HepG2 (cell line): Measurements from ENCODE around the gene NID1. TPM values are rescaled to one million over a fixed set of nuclear protein-coding genes. Genes with fewer than 3 reads are reported as not detected.

Experiments used
- ATAC-seq: fragments of 200-7000 bp; cut with Tn5 transposase; 3 replicates; pipeline ENCODE4 v1.9.1; 2020; ENCODE audit warnings: mild to moderate bottlenecking, moderate library complexity
- BruUV-seq: library from RNA; stranded (reverse); fragments of 400-500 nt; replicated peaks from 2 replicates; lab custom pipeline; 2021; lab: Mats Ljungman, UMichigan
- CTCF ChIA-PET: fragments of 300-600 bp; formaldehyde crosslinking; extraction: SDS; loops from one replicate; lab custom pipeline; 2021; ENCODE audit warnings: low total read pairs, inconsistent platforms, low intra/inter-chr PET ratio; lab: Yijun Ruan, JAX
- POLR2A ChIA-PET: fragments of 350-600 bp; sonication (Branson Sonifier 250); formaldehyde crosslinking; loops from one replicate; lab custom pipeline; 2020; ENCODE audit warnings: antibody characterized with exemption, inconsistent platforms; lab: Yijun Ruan, JAX
- DNase-seq: peaks from one replicate; pipeline ENCODE4 v3.0.0-alpha.2; 2015; ENCODE audit warnings: low spot score
- FAIRE-seq: peaks from 3 replicates; lab custom pipeline; 2011; peaks lifted over from hg19 to GRCh38; lab: Jason Lieb, UNC
- H2AFZ ChIP-seq: one replicate; pipeline ENCODE4 v1.6.1; 2011; ENCODE audit warnings: low read length, inconsistent platforms
- H3K27ac ChIP-seq: fragments of 300-600 bp; 3 replicates; pipeline ENCODE4 v1.8.0; 2011; ENCODE audit warnings: mixed run types, mild to moderate bottlenecking, mixed read lengths, low read length, inconsistent platforms; ENCODE audit not compliant: insufficient read depth; ENCODE audit errors: extremely low read length
- H3K27me3 ChIP-seq, 2 experiments: fragments of 200-600 bp in 1 of 2; 2 replicates in 1 of 2; 3 replicates in 1 of 2; pipeline versions ENCODE4 v1.6.0 to v1.8.0; 2011; ENCODE audit warnings: low read length in 2 of 2, mild to moderate bottlenecking in 2 of 2, moderate library complexity in 2 of 2, inconsistent platforms in 1 of 2; ENCODE audit not compliant: insufficient read depth in 2 of 2, control insufficient read depth in 1 of 2
- H3K36me3 ChIP-seq, 2 experiments: fragments of 200-600 bp in 1 of 2; replicated peaks in 1 of 2; 2 replicates in 1 of 2; 3 replicates in 1 of 2; pipeline versions ENCODE4 v1.5.1 to v1.8.0; 2011; ENCODE audit warnings: low read length in 2 of 2, inconsistent platforms in 1 of 2; ENCODE audit not compliant: insufficient read depth in 2 of 2, control insufficient read depth in 1 of 2
- H3K4me1 ChIP-seq: 2 replicates; pipeline ENCODE4 v1.5.1; 2012; ENCODE audit warnings: low read length, inconsistent platforms; ENCODE audit not compliant: insufficient read depth
- H3K4me2 ChIP-seq: 2 replicates; pipeline ENCODE4 v1.6.0; 2011; ENCODE audit warnings: low read depth, low read length, inconsistent platforms
- H3K4me3 ChIP-seq, 3 experiments: fragments of 200-600 bp in 1 of 3; sonication (generic), shearing (Covaris generic) in 1 of 3; replicated peaks in 1 of 3; 2 replicates each; pipeline ENCODE4 v1.5.1; 2011 to 2016; ENCODE audit warnings: low read length in 3 of 3, inconsistent platforms in 2 of 3, low read depth in 2 of 3, mild to moderate bottlenecking in 2 of 3, control low read depth in 1 of 3, mixed read lengths in 1 of 3; ENCODE audit not compliant: insufficient read depth in 1 of 3
- H3K79me2 ChIP-seq: one replicate; pipeline ENCODE4 v1.6.1; 2011; ENCODE audit warnings: low read length, inconsistent platforms; ENCODE audit not compliant: insufficient read depth
- H3K9ac ChIP-seq: 2 replicates; pipeline ENCODE4 v1.6.0; 2011; ENCODE audit warnings: mild to moderate bottlenecking, low read depth, low read length, inconsistent platforms; ENCODE audit not compliant: insufficient read depth
- H3K9me3 ChIP-seq: 2 replicates; pipeline ENCODE4 v1.5.1; 2012; ENCODE audit warnings: mild to moderate bottlenecking, low read length
- H4K20me1 ChIP-seq: 2 replicates; pipeline ENCODE4 v1.6.0; 2011; ENCODE audit warnings: inconsistent platforms, mild to moderate bottlenecking, low read length, moderate library complexity; ENCODE audit not compliant: insufficient read depth
- EP300 ChIP-seq, 3 experiments: sonication (generic) in 1 of 3; formaldehyde crosslinking in 1 of 3; IDR thresholded peaks; 2 replicates each; pipeline versions ENCODE4 v1.5.1 to v1.6.1; 2011 to 2020; ENCODE audit warnings: low read depth in 2 of 3, low read length in 2 of 3, borderline replicate concordance in 1 of 3, improper control_type of control experiment in 1 of 3, mild to moderate bottlenecking in 1 of 3, missing genetic modification reagents in 1 of 3, moderate library complexity in 1 of 3
- NCOR1 ChIP-seq: fragments of 200-600 bp; sonication (generic); IDR thresholded peaks from 2 replicates; pipeline ENCODE4 v1.7.0; 2017; ENCODE audit warnings: antibody characterized with exemption, low read length, borderline replicate concordance
- SIX1 ChIP-seq: sonication (generic); formaldehyde crosslinking; IDR thresholded peaks from 2 replicates; pipeline ENCODE4 v1.4.0; 2020; ENCODE audit warnings: missing genetic modification reagents, borderline replicate concordance
- ZNF431 ChIP-seq: sonication (generic); formaldehyde crosslinking; IDR thresholded peaks from 2 replicates; pipeline ENCODE4 v1.9.0; 2022; ENCODE audit warnings: missing genetic modification reagents, low read depth, mild to moderate bottlenecking, borderline replicate concordance
- ZNF460 ChIP-seq: sonication (generic); formaldehyde crosslinking; IDR thresholded peaks from 2 replicates; pipeline ENCODE4 v1.5.1; 2020; ENCODE audit warnings: missing genetic modification reagents, mild to moderate bottlenecking, borderline replicate concordance
- WGBS: methylation state at CpG from one replicate; pipeline ENCODE4 v1.1.6; 2017; ENCODE audit warnings: low lambda C conversion rate; 5-methylcytosine and 5-hydroxymethylcytosine counted together
- in situ Hi-C: cut with HindIII; loops from 2 replicates; pipeline ENCODE4 v1.10.0; 2017; ENCODE audit warnings: low pct_unique_long_range_greater_than_20kb; ENCODE audit not compliant: extremely low pct_ligation_motif_present
- intact Hi-C: fragments of 100-400 bp; cut with micrococcal nuclease; formaldehyde crosslinking; loops from one replicate; pipeline ENCODE4 v1.10.0; 2022; ENCODE audit not compliant: unreplicated experiment
- polyA plus RNA-seq, 8 experiments: library from polyadenylated mRNA; depleted of rRNA in 3 of 8; stranded (reverse) in 7 of 8; unstranded in 1 of 8; fragments of >200 nt; fragmentation: Illumina TruSeq in 4 of 8; extraction: Trizol in 4 of 8; gene quantifications; 2 replicates each; pipeline versions ENCODE4 v1.2.1 to v1.2.3, GENCODE V29; 2011 to 2016; ENCODE audit warnings: low read depth in 4 of 8, missing spikeins in 1 of 8, mixed read lengths in 1 of 8; ENCODE audit not compliant: insufficient read depth in 1 of 8
- total RNA-seq, 5 experiments: library from RNA; depleted of rRNA; stranded (reverse); fragments of >200 nt; fragmentation: Illumina TruSeq; extraction: Trizol; gene quantifications; 2 replicates each; pipeline ENCODE4 v1.2.3, GENCODE V29; 2016; ENCODE audit warnings: low read depth in 1 of 5
- TF ChIP-seq, protein P1 (sequence below): sonication (generic); formaldehyde crosslinking; IDR thresholded peaks from 2 replicates; pipeline ENCODE4 v1.5.1; 2020; ENCODE audit warnings: mild to moderate bottlenecking, missing genetic modification reagents, borderline replicate concordance
- TF ChIP-seq, protein P2 (sequence below): sonication (generic); formaldehyde crosslinking; IDR thresholded peaks from 2 replicates; pipeline ENCODE4 v1.5.1; 2020; ENCODE audit warnings: mild to moderate bottlenecking, missing genetic modification reagents, borderline replicate concordance

The NID1 gene
- total and polyA plus RNA-seq, 2 of the 13 experiments (the other 11 are each of a cell fraction or from before 2014, with no cell fraction given), result 50.2 to 56.1 TPM

DNA sequence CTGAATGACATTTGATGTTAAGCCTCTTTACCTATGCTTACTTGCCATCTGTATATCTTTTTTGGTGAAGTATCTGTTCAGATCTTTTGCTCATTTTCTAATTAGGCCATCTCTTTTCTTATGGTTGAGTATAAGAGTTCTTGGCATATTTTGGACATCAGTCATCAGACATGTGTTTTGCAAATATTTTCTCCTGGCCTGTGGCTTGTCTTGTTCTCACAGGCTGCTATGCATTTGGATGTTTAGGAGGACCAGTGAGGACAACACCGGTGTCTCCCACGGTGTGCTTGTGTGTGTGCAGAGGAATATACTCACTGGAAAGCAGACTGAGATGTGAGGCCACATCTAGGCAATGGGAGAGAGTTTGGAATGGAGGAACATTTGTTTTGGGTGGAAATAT, 111.1 kb downstream of the NID1 start (continued):
- TF ChIP-seq, protein P1, sequence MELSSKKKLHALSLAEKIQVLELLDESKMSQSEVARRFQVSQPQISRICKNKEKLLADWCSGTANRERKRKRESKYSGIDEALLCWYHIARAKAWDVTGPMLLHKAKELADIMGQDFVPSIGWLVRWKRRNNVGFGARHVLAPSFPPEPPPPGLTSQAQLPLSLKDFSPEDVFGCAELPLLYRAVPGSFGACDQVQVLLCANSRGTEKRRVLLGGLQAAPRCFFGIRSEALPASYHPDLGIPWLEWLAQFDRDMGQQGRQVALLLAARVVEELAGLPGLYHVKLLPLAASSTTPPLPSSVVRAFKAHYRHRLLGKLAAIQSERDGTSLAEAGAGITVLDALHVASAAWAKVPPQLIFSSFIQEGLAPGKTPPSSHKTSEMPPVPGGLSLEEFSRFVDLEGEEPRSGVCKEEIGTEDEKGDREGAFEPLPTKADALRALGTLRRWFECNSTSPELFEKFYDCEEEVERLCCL (CRISPR knock-in tag), result no peak
- TF ChIP-seq ZNF431 (CRISPR knock-in tag) (no peak), NCOR1 (no peak)
- TF ChIP-seq, protein P2, sequence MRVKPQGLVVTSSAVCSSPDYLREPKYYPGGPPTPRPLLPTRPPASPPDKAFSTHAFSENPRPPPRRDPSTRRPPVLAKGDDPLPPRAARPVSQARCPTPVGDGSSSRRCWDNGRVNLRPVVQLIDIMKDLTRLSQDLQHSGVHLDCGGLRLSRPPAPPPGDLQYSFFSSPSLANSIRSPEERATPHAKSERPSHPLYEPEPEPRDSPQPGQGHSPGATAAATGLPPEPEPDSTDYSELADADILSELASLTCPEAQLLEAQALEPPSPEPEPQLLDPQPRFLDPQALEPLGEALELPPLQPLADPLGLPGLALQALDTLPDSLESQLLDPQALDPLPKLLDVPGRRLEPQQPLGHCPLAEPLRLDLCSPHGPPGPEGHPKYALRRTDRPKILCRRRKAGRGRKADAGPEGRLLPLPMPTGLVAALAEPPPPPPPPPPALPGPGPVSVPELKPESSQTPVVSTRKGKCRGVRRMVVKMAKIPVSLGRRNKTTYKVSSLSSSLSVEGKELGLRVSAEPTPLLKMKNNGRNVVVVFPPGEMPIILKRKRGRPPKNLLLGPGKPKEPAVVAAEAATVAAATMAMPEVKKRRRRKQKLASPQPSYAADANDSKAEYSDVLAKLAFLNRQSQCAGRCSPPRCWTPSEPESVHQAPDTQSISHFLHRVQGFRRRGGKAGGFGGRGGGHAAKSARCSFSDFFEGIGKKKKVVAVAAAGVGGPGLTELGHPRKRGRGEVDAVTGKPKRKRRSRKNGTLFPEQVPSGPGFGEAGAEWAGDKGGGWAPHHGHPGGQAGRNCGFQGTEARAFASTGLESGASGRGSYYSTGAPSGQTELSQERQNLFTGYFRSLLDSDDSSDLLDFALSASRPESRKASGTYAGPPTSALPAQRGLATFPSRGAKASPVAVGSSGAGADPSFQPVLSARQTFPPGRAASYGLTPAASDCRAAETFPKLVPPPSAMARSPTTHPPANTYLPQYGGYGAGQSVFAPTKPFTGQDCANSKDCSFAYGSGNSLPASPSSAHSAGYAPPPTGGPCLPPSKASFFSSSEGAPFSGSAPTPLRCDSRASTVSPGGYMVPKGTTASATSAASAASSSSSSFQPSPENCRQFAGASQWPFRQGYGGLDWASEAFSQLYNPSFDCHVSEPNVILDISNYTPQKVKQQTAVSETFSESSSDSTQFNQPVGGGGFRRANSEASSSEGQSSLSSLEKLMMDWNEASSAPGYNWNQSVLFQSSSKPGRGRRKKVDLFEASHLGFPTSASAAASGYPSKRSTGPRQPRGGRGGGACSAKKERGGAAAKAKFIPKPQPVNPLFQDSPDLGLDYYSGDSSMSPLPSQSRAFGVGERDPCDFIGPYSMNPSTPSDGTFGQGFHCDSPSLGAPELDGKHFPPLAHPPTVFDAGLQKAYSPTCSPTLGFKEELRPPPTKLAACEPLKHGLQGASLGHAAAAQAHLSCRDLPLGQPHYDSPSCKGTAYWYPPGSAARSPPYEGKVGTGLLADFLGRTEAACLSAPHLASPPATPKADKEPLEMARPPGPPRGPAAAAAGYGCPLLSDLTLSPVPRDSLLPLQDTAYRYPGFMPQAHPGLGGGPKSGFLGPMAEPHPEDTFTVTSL (CRISPR knock-in tag), result no peak

DNA sequence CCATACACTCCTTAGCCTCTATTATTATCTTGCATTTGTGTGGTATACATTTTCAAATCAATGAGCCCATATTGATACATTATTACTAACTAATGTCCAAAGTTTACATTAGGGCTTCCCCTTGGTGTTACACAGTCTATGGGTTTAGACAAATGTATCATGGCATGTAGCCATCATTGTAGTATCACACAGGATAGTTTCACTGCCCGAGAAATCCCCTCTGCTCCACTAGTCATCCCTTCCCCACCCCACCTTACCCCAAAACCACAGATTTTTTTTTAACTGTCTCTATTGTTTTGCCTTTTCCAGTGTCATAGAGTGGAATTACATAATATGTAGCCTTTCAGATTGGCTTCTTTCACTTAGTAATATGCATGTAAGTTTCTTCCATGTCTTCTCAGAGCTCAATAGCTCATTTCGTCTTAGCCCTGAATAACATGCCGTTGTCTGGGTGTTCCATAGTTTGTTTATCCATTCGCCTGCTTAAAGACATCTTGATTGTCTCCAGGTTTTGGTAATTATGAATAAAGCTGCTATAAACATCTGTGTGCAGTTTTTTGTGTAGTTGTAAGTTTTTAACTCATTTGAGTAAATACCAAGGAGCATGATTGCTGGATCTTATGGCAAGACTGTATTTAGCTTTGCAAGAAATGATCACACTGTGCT, 111.8 kb downstream of the NID1 start:
- Histone ChIP-seq H3K9me3 (no peaks in the 10 kb centered on the region), H4K20me1 (no peaks in the 10 kb centered on the region), H3K4me3 (no peak overlapping the region), H3K27ac (no peak overlapping the region), H3K27me3 (no peaks in the 10 kb centered on the region; a peak in 1 of 5 replicates), H2AFZ (no peak overlapping the region), H3K4me1 (peaks cover 18% of the 10 kb centered on the region), H3K4me2 (no peak overlapping the region), H3K79me2 (no peaks in the 10 kb centered on the region), H3K9ac (no peak overlapping the region), H3K36me3 (no peaks in the 10 kb centered on the region)
- FAIRE-seq (no peak), DNase-seq (no peak), ATAC-seq (no peak)
- TF ChIP-seq SIX1 (CRISPR knock-in tag), result no peak
- TF ChIP-seq ZNF460 (CRISPR knock-in tag), result no peak
- TF ChIP-seq EP300 (IDR thresholded peaks at IDR 0.05; ENCODE audit: low read depth in 2 of 2, low read length in 2 of 2), result no peak
- no peak for TF ChIP-seq EP300 (CRISPR knock-in tag; IDR thresholded peaks at IDR 0.05; ENCODE audit: borderline replicate concordance)
- in situ Hi-C loops (no loop called here), intact Hi-C loops (no loop called here)
- WGBS, result 58% methylated on average over 4 of the region's 4 CpGs
- no TSS peak for BruUV-seq
- CTCF ChIA-PET, result no interaction called here
- POLR2A ChIA-PET, result no interaction called here
